GM21717 (cell line): ENCODE results near the gene MARS1.
"Not testable (repeated sequence)": the region's sequence is repeated elsewhere in the genome, so short reads cannot be mapped to it uniquely, and the experiment has no call there.

ENCODE experiments used
- ATAC-seq: cut with Tn5 transposase; IDR thresholded peaks from one replicate; pipeline ENCODE4 v1.9.1; 2021; ENCODE audit warnings: mild to moderate bottlenecking, moderate library complexity; ENCODE audit not compliant: unreplicated experiment

MARS1 gene

GRCh38 chr12:57489157-57489641, 1.3 kb downstream of the MARS1 start:
- ATAC-seq = no peak

- ATAC-seq = no peak
Measured at GRCh38 chr12:57490126-57490525, 2.3 kb downstream of the MARS1 start.

- ATAC-seq = no peak
Measured at GRCh38 chr12:57491393-57492280, 3.8 kb downstream of the MARS1 start.

- not testable (repeated sequence) for ATAC-seq
Measured at GRCh38 chr12:57495051-57495701, 7.3 kb downstream of the MARS1 start.

- no peak for ATAC-seq
Measured at GRCh38 chr12:57496822-57497221, 9.0 kb downstream of the MARS1 start.

- ATAC-seq = no peak
Measured at GRCh38 chr12:57497223-57498131, 9.6 kb downstream of the MARS1 start.

GRCh38 chr12:57498132-57498502, 10.2 kb downstream of the MARS1 start:
- no peak for ATAC-seq

GRCh38 chr12:57498571-57498970, 10.7 kb downstream of the MARS1 start:
- ATAC-seq = no peak

- no peak for ATAC-seq
Measured at GRCh38 chr12:57500213-57500612, 12.3 kb downstream of the MARS1 start.

- not testable (repeated sequence) for ATAC-seq
Measured at GRCh38 chr12:57502311-57502969, 14.6 kb downstream of the MARS1 start.

- ATAC-seq = not testable (repeated sequence)
Measured at GRCh38 chr12:57506541-57506940, 18.7 kb downstream of the MARS1 start.

GRCh38 chr12:57507796-57508195, 19.9 kb downstream of the MARS1 start:
- ATAC-seq = not testable (repeated sequence)

- no peak for ATAC-seq
Measured at GRCh38 chr12:57511161-57511560, 23.3 kb downstream of the MARS1 start.

- no peak for ATAC-seq
Measured at GRCh38 chr12:57511588-57512325, 23.9 kb downstream of the MARS1 start.

GRCh38 chr12:57512665-57513064, 24.8 kb downstream of the MARS1 start:
- ATAC-seq = no peak

GRCh38 chr12:57513266-57513665, 25.4 kb downstream of the MARS1 start:
- no peak for ATAC-seq

- ATAC-seq = not testable (repeated sequence)
Measured at GRCh38 chr12:57513677-57514076, 25.8 kb downstream of the MARS1 start.

- ATAC-seq = not testable (repeated sequence)
Measured at GRCh38 chr12:57514246-57514645, 26.4 kb downstream of the MARS1 start.

GRCh38 chr12:57514720-57515407, 27.0 kb downstream of the MARS1 start:
- ATAC-seq = no peak
